Fibroblast of skin of scalp (primary cell): Measurements from ENCODE around the gene ZSCAN18. TPM values are rescaled to one million over a fixed set of nuclear protein-coding genes. Genes with fewer than 3 reads are reported as not detected.
"Not testable (repeated sequence)": the region's sequence is repeated elsewhere in the genome, so short reads cannot be mapped to it uniquely, and the experiment has no call there.

Experiments
- DNase-seq: peaks from one replicate; pipeline ENCODE4 v3.0.0-alpha.2; 2013
- polyA plus RNA-seq, 2 experiments: library from polyadenylated mRNA; unstranded; fragments of 120-200 nt; gene quantifications; one replicate each; pipeline ENCODE4 v1.2.1, GENCODE V29; 2013; ENCODE audit not compliant: insufficient read length in 2 of 2

ZSCAN18 gene, protein sequence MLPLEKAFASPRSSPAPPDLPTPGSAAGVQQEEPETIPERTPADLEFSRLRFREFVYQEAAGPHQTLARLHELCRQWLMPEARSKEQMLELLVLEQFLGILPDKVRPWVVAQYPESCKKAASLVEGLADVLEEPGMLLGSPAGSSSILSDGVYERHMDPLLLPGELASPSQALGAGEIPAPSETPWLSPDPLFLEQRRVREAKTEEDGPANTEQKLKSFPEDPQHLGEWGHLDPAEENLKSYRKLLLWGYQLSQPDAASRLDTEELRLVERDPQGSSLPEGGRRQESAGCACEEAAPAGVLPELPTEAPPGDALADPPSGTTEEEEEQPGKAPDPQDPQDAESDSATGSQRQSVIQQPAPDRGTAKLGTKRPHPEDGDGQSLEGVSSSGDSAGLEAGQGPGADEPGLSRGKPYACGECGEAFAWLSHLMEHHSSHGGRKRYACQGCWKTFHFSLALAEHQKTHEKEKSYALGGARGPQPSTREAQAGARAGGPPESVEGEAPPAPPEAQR
- 21.4 TPM for polyA plus RNA-seq (2013, experiment 1 of 2; ENCODE audit: insufficient read length)
- polyA plus RNA-seq (2013, experiment 2 of 2; ENCODE audit: insufficient read length), result 19.9 TPM

DNA sequence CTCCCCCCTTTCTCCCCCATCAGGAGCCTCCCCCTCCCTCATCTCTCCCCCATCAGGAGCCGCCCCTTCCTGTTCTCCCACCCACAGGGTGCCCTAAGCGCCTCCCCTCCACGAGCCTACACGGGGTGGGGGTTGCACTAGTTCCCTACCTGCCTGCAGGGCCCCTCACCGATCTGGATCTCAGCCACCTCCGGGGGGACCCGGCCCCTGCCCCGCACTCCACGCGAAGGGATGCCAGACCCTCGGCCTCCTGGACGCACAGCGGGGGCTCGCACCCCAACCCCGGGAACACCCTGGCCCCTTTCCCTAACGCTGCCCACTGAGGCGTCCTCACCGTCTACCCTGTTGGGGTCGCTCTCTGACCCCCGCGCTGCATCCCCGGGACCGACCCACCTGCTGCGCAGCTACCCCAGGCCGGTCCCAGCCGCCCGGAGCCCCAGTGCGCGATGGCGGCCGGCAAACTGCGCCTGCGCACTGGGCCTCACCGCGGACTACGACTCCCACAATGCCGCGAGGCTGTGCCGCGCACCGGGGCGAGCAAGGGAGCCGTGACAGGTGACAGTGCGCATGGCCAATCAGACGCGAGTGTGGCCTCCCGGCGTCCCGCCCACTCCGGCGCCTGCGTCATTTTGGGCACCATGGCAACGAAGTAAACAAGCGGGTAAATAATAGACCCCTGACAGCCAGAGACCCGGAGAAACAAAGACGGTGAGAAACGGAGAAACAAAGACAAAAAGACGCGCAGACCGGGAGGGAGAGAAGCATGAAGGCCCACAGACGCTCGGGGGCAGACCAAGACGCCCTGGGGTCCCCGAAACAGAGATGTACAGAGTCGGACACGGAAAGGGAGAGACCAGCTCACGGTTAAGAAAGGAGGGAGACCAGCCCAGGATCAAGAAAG, at the start of gene ZSCAN18:
ZSCAN18 (minus strand) TSS at position 451 of the 901 bp plus-strand sequence. CDS start 7,964 bp downstream, outside the sequence.
- DNase-seq, result peak; percentile 96

DNA sequence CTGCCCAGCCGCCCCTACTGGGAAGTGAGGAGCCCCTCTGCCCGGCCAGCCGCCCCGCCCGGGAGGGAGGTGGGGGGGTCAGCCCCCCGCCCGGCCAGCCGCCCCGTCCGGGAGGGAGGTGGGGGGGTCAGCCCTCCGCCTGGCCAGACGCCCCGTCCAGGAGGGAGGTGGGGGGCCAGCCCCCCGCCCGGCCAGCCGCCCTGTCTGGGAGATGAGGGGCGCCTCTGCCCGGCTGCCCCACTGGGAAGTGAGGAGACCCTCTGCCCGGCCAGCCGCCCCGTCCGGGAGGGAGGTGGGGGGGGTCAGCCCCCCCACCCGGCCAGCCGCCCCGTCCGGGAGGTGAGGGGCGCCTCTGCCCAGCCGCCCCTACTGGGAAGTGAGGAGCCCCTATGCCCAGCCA, 49.4 kb upstream of the ZSCAN18 start:
- DNase-seq, result not testable (repeated sequence)

DNA sequence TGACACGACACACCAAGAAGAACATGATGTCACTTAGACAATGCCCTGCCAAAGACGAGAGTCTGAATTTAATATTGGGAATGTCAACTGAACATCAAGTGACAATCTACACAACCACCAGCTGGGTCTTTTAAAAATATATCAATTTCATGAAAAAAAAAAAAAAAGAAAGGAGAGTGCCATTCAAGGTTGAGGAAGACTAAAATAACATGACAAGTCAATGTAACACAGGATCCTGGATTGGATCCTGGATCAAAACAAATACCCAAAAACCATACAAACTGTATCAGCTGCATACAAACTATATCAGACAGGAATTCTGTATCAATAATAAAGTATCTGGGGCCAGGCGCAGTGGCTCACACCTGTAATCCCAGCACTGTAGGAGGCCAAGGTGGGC, 47.8 kb upstream of the ZSCAN18 start:
- DNase-seq, result no peak

DNA sequence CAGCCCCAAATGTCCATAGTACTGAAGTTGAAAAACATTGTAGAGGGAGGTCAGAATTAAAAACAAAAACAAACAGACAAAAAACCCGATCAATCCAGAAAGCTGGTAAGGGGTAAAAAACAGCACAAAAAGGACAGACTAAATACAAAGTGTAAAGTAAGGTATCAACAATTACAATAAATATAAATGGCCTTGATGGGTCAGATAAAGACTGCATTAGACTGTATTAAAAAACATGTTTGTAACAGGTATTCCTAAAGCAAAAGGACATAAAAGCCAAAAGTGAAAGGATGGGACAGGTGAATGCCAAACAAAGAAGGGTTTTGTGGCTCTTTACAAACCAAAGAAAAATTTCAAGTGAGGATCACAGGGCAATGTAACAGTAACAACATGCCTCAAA, 36.2 kb upstream of the ZSCAN18 start:
- no peak for DNase-seq

DNA sequence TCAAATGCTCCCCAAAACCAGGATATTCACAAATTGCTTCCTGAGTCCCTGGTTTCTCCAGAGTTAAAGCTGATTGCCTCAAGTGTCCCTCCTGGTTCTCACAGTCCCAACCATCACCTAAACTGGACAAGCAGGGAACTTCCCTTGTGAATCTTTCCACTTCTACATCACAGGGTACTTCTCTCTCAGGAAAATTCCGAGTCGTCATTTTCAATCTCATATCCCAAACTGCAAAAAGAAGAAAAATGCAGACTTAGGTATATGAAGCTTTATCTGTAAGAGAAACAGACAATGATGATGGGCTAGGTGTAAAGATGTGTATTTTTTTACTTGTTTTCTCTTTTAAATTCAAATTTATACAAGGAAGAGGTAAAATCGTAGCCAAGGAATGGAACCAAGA, 31.3 kb upstream of the ZSCAN18 start:
- no peak for DNase-seq

DNA sequence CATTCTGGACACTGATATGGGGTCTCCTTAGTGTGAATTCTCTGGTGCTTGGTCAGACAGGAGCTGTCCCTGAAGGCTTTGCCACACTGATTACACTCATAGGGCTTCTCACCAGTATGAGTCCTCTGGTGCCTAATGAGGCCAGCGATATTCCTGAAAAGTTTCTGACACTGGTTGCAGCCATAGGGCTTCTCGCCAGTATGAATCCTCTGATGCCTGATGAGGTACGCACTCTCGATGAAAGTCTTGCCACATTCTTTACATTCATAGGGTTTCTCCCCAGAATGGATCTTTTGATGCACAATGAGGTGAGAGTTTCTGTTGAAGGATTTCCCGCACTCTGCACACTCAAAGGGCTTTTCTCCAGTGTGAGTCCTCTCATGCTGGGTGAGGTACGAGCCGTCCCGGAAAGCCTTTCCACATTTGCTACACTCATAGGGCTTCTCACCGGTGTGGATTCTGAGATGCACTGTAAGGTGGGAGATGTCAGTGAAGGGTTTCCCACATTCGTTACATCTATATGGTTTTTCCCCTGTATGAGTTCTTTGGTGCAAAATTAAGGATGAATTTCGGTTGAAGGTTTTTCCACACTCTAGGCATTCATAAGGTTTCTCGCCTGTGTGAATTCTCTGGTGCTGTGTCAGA, 30.1 kb upstream of the ZSCAN18 start:
- DNase-seq, result no peak

DNA sequence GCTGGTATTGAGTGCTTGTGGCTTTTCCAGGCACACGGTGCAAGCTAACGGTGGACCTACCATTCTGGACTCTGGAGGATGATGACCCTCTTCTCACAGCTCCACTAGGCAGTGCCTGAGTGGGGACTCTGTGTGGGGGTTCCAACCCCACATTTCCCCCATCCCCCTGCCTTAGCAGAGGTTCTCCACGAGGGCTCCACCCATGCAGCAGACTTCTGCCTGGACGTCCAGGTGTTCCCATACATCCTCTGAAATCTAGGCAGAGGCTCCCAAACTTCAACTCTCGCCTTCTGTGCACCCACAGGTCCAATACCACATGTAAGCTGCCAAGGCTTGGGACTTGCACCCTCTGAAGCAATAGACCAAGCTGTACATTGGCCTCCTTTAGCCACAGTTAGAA, 25.3 kb upstream of the ZSCAN18 start:
- no peak for DNase-seq

DNA sequence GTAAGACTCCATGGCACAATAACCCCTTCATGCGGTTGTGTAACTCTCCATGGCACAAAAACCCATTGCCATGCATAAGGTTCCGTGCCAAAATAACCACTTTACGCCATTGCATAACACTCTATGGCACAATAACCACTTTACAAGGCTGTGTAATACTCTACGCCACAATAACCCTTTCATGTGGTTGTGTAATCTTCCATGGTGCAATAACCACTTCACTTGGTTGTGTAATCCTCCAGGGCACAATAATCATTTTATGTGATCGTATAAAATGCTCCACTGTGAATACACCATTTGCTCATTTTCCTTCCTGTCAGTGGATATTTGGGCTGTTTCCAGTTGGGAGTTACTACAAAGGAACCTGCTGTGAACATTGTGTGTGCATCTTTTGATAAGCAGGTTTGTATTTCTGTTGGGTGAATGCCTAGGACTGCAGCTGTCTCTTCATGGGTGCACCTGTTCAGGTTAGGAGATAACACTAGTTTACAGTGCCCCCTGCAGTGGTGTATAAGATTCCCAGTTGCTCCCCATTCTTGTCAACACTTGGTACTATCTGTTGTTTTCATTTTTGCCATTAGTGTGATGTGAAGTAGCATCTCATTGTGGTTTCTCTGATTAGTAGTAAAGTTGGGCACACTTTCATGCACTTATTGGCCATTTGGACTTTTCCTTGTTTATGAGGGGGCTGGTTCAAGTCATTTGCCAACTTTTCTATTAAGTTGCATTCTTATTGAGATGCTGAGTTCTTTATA, 21.1 kb upstream of the ZSCAN18 start:
- no peak for DNase-seq

DNA sequence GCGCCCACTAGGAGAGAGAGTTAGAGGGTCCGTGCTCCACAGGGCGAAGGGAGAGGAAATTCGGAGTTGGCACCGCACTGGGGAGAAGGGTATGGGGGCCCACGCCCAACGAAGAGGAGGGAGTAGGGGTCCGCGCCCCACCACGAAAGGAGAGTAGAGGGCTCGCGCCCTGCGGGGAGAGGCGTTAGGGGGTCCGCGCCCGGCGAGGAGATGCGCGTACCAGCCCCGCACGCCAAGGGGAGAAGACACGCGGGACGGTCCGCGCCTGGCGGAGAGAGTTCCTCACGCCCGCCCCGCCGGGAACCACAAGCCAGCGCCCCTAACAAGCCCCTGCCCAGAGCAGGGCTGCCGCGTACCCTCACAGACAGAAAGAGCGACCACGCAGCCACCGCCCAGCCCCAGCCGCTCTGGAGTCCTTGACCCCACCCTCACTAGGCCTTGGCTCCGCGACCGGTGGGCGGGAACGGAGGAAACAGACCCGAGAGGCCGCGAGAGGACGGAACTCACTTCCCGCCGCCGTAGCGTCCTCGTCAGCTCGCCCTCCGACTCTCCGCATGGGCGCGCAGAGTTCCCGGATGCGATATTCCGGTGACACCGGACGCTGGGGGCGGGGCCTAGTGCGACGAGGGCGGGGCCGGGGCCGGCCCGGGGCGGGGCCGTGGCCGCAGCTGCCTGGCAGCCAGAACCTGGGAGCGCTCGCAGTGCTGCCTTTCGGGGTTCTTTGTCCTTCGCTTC, 20.0 kb upstream of the ZSCAN18 start:
- DNase-seq, result peak; percentile 19

DNA sequence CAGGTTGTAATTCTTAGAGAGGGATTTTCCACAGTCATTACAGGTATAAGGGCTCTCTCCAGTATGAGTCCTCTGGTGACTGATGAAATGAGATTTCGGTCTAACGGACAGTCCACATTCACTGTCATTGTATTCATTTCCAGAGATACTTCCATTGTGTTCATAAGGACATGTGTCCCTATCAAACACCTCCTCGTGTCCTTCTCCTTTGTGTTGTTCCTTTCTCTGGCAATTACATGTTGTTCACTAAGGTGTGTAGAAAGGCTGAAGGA, 10.5 kb upstream of the ZSCAN18 start:
- DNase-seq, result no peak

DNA sequence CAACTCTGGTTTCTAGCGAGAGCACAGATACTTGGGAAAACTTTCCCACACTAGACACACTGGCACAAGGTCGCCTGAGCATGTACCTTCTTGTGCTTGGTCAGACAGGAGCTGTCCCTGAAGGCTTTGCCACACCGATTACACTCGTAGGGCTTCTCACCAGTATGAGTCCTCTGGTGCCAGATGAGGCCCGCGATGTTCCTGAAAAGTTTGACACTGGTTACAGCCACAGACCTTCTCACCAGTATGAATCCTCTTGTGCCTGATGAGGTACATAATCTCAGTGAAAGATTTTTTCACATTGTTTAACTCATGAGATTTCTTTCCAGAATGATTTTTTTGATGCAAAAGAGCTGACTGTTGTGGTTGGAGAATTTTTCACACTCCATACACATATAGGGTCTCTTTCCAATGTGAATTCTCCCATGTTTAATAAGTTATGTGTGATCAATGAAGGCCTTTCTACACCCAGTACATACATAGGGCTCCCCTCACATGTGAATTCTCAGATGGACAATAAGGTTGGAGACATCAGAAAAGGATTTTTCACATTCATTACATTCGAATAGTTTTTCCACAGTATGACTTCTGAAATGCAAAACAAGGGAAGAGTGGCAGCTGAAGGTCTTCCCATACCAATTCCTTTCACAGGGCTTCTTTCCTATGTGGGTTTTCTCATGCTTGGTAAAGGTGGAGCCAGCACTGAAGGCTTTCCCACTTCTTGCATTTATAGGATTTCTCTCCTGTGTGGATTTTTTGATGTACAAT, 9.9 kb upstream of the ZSCAN18 start:
- DNase-seq, result no peak

DNA sequence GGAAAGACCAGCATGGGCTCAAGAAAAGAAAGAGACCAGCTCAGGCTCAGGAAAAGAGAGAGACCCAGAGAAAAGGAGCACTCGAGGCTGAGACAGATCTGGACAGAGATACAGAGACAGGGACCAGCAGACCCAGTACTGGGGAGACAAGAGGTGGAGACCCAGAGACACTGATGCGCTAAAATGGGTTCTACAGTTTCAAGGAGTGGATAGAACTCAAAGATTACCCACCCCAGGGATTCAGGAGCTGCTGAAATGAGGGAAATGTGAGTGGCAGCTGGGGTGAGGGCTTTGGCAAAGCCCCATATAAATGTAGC, 609 bp upstream of the ZSCAN18 start:
- DNase-seq, result no peak

DNA sequence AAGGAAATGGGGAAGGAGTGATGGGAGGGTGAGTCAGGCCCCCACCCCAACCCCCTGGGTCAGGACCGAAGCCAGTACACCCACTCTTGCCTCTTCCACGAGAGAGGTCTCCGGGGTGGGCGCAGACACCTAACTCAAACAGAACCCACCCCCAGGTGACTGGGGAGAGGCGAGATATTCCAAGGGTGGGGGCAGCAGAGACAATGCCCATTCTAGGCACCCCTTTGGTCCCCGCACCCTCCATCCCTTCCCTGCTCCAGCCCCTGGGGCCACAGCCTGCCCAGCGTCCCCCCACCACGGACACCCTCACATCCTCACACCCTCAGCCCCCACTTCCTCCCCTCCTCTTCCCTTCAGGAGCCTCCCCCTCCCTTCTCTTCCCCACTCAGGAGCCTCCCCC, 682 bp downstream of the ZSCAN18 start:
- DNase-seq, result no peak

DNA sequence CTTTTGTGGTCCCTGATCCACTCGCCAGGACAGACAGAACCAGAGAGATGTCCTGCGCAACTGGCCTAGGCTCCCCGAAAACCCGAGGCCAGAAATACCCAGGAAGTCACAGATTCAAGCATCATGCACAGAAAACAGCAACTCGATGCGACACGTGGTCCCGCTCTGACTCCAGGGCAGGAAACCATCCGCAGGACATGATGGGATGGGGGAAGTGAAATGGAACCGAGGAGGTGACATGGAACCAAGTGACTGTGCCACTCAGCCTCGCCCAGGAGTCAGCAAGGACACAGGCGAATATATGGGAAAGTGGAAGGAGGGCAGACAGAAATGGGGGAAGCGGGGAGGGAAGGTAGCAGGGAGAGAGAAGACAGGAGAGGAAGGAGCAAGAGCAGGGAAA, 1.1 kb downstream of the ZSCAN18 start:
- DNase-seq, result no peak

DNA sequence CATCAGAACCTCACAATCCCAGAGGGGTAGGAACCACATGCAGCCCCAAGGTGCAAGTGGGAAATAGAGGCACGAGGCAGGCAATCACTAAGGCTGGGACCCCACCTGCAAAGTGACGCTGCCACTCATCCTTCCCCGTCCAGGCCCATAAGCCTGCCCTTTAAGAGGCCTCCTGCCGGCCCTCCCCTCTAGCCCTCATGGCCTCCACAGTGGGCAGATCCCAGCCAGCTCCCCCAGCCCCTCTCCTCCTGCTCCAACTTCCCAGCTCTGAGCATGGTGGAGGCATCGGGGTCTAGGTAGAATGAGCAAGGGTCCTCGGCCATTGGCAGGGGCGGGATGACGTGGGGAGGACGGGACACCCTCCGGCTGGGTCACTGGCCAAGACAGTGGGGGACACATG, 2.7 kb downstream of the ZSCAN18 start:
- DNase-seq, result no peak

DNA sequence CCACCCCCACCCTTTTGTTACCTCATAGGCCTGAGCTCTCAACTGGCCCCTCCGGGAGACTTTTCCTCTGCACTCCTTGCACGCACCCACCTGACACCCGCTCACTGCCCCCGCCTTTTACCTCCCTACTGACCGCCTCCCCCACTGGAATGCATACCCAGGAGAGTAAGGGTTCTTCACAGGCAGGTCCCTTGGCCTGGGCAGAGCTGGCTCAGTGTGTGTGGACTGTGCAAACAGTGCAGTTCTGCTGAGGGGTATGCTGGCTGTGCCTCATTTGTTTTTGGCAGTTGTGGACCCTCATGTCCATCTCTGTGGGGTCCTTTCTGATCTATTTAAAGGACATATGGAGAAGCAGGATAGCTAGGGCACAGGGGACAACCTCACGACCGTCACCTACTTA, 5.0 kb downstream of the ZSCAN18 start:
- DNase-seq, result no peak

DNA sequence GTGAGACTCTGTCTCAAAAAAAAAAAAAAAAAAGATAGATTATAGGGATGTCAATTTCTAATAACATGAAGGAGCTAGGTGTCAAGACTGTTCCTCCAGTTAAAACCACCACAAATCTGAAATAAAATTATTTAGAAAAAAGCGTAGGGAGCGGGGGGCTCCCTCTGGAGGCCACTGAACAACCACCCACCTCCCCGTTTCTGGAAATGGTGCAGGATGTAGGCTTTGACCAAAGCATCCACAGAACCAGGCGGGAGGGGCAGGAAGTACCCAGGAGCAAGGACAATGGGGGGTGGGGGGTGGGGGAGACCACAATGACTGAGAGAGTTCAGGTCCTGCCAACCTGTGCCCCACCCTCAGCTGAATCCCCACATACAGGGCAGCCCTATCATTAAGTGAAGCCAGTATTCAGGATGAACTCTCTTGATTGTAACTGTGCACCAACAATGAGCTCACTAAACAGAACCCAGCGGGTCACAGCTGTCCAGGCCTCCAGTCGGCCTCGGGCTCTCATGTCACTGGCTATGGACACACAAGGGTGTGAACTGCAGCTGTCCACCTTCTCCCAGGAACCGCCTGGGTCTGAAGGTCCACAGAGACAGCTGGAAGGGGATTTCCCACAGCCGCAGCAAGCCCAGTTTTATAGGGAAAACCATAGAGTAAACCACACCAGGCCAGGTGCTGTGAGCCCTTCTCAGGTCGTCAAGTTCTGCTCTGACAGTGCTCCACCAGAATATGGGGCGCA, 6.6 kb downstream of the ZSCAN18 start:
- no peak for DNase-seq

DNA sequence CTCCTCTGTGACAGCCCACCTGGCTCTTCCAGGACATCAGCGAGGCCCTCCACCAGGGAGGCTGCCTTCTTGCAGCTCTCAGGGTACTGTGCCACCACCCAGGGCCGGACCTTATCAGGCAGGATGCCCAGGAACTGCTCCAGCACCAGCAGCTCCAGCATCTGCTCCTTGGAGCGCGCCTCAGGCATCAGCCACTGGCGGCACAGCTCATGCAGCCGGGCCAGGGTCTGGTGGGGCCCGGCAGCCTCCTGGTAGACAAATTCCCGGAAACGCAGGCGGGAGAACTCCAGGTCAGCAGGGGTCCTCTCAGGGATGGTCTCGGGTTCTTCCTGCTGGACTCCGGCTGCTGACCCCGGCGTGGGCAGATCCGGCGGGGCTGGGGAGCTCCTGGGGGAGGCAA, 8.2 kb downstream of the ZSCAN18 start:
- DNase-seq, result no peak

DNA sequence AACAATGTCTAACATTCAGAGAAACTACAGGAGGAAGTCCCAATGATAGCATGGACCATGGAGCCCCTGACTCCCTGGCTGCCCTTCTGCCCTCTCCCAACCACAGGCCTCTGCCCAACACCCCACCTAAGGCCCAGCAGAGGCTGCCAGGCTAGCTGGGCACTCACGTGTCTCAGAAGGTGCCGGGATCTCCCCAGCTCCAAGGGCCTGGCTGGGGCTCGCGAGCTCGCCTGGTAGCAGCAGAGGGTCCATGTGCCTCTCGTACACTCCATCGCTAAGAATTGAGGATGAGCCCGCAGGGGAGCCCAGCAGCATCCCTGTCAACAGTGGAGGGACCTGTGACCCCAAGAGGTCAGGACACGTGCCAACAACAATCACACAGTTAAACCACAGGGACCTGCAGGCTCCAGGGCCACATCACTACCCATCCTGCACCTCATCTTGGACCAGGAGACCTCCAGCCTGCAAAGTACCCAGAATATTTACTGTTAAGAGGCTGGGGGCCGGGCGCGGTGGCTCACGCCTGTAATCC, 9.4 kb downstream of the ZSCAN18 start:
- DNase-seq, result no peak
